Spleen (tissue), 11 donors: Measurements from ENCODE around the gene ITGB5. TPM values are rescaled to one million over a fixed set of nuclear protein-coding genes. Genes with fewer than 3 reads are reported as not detected.

ENCODE experiments used
- DNase-seq: peaks from one replicate; pipeline ENCODE4 v3.0.0-alpha.2; 2020
- H3K27ac ChIP-seq, 8 donors: fragments of 200-600 bp; sonication (generic) in 7 of 8; 1 replicate in 4 of 8; 2 replicates in 4 of 8; pipeline versions ENCODE4 v1.5.0 to v1.8.0; 2016 to 2021; ENCODE audit warnings: inconsistent platforms in 4 of 8, mild to moderate bottlenecking in 4 of 8, moderate library complexity in 1 of 8
- H3K27me3 ChIP-seq, 7 donors: fragments of 200-600 bp; sonication (generic) in 6 of 7; replicated peaks in 1 of 7; 1 replicate in 4 of 7; 2 replicates in 3 of 7; pipeline versions ENCODE4 v1.5.0 to v1.8.0; 2016 to 2021; ENCODE audit warnings: inconsistent platforms in 3 of 7, mild to moderate bottlenecking in 1 of 7
- H3K36me3 ChIP-seq, 6 donors: fragments of 200-600 bp; sonication (generic) in 5 of 6; 1 replicate in 4 of 6; 2 replicates in 2 of 6; pipeline versions ENCODE4 v1.5.0 to v1.8.0; 2016 to 2021; ENCODE audit warnings: inconsistent platforms in 2 of 6
- H3K4me1 ChIP-seq, 6 donors: fragments of 200-600 bp; sonication (generic) in 5 of 6; 1 replicate in 3 of 6; 2 replicates in 3 of 6; pipeline versions ENCODE4 v1.5.0 to v1.8.0; 2016 to 2021; ENCODE audit warnings: inconsistent platforms in 3 of 6
- H3K4me3 ChIP-seq, 8 donors: fragments of 200-600 bp; sonication (generic) in 7 of 8; 1 replicate in 4 of 8; 2 replicates in 4 of 8; pipeline versions ENCODE4 v1.5.0 to v1.8.0; 2016 to 2021; ENCODE audit warnings: inconsistent platforms in 4 of 8, mild to moderate bottlenecking in 4 of 8, moderate library complexity in 2 of 8
- H3K9me3 ChIP-seq, 8 donors: fragments of 200-600 bp; sonication (generic) in 7 of 8; 1 replicate in 4 of 8; 2 replicates in 4 of 8; pipeline versions ENCODE4 v1.5.0 to v1.8.0; 2016 to 2021; ENCODE audit warnings: inconsistent platforms in 4 of 8
- POLR2A ChIP-seq, 3 donors: fragments of 450-650 bp; IDR thresholded peaks; one replicate each; pipeline ENCODE4 v1.5.1; 2017; ENCODE audit warnings: antibody characterized with exemption in 3 of 3, mild to moderate bottlenecking in 1 of 3
- POLR2AphosphoS5 ChIP-seq, 3 donors: sonication (generic); formaldehyde crosslinking; IDR thresholded peaks; one replicate each; pipeline ENCODE4 v1.5.1; 2017; ENCODE audit warnings: antibody characterized with exemption in 3 of 3
- whole genome bisulfite sequencing, 5 donors: extraction: QIAGEN DNeasy Blood & Tissue Kit in 3 of 5; methylation state at CpG; one replicate each; pipeline versions ENCODE4 v1.1.5 to v1.1.7; 2013 to 2018; 5-methylcytosine and 5-hydroxymethylcytosine counted together
- intact Hi-C: fragments of 100-400 bp; cut with DNase I; formaldehyde crosslinking; loops from one replicate; pipeline ENCODE4 v1.15.0; 2023; ENCODE audit warnings: low total_unique reads
- polyA plus RNA-seq, 3 donors: library from polyadenylated mRNA; stranded (reverse); fragments of 200-250 nt; gene quantifications; one replicate each; pipeline ENCODE4 v1.2.1, GENCODE V29; 2013
- total RNA-seq, 7 donors: library from RNA; depleted of rRNA in 3 of 7; stranded (reverse); fragments of >200 nt in 3 of 7; fragmentation: NEBNext Ultra II Directional in 4 of 7; extraction: Animal tissue kit (Norgen Biotek cat#: 25700) in 4 of 7; gene quantifications; one replicate each; pipeline versions ENCODE4 v1.1.0 to v1.2.1, GENCODE V29; 2016 to 2021
- TF ChIP-seq, protein P1 (sequence below), 11 experiments: fragments of 200-600 bp in 7 of 11; fragments of 450-650 bp in 4 of 11; sonication (generic) in 4 of 11; IDR thresholded peaks in 8 of 11; conservative IDR thresholded peaks in 3 of 11; 1 replicate in 7 of 11; 2 replicates in 4 of 11; pipeline versions ENCODE4 v1.4.0 to v1.8.0; 2016 to 2021; ENCODE audit warnings: antibody characterized with exemption in 11 of 11, inconsistent platforms in 4 of 11, mild to moderate bottlenecking in 1 of 11
- donor health status: healthy with polysubstance abuse.
- donor health status: DM: no; HTN: no; CAD: no; lungs with moderate emphysema.
- donor health status: DM: no; HTN: no; CAD: no.
- donor health status: Bipolar disorder and iron deficiency.
- donor health status: healthy.
- donor health status: DM: no; HTN: no; CAD: no.
- donor health status: DM: yes; HTN: yes; CAD: no.

The ITGB5 gene
- total and polyA plus RNA-seq, 10 donors = 7.4 to 227 (median 108) TPM

DNA sequence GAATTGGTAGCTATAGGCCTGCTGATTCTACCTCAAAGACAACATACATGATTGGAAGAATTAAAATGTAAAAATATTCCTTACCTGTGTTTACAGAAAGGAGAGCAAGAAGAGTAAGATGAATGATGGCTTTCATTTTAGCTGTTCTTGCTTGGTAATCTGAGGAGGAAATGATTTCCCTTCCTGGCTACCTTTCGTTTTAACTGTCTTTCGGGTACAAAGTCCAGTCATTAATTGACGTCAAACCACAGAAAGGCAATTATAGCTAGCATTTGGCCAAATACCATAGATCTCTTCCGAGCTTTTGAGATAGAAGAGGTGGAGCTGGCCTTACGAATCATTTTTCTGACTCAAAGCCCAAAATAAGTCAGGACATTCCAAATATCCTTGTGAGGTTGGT, 47.4 kb upstream of the ITGB5 start, which contains the start of gene MUC13:
Gene MUC13 (minus strand): TSS at position 175 of the 400 bp plus-strand sequence. CDS start 39 bp downstream, at position 136.
- DNase-seq = no peak
- Histone ChIP-seq H3K4me3 (no peak within 1 kb of the TSS), H3K27ac (no peak within 1 kb of the TSS), H3K4me1 (no peaks in the 10 kb centered on the region), H3K27me3 (no peaks in the 10 kb centered on the region), H3K9me3 (no peaks in the 10 kb centered on the region), H3K36me3 (no peaks in the 10 kb centered on the region)
- intact Hi-C loops = no loop called here
- TF ChIP-seq POLR2A (IDR thresholded peaks at IDR 0.05) = no peak
- no peak for TF ChIP-seq POLR2AphosphoS5 (IDR thresholded peaks at IDR 0.05)
- TF ChIP-seq, protein P1, sequence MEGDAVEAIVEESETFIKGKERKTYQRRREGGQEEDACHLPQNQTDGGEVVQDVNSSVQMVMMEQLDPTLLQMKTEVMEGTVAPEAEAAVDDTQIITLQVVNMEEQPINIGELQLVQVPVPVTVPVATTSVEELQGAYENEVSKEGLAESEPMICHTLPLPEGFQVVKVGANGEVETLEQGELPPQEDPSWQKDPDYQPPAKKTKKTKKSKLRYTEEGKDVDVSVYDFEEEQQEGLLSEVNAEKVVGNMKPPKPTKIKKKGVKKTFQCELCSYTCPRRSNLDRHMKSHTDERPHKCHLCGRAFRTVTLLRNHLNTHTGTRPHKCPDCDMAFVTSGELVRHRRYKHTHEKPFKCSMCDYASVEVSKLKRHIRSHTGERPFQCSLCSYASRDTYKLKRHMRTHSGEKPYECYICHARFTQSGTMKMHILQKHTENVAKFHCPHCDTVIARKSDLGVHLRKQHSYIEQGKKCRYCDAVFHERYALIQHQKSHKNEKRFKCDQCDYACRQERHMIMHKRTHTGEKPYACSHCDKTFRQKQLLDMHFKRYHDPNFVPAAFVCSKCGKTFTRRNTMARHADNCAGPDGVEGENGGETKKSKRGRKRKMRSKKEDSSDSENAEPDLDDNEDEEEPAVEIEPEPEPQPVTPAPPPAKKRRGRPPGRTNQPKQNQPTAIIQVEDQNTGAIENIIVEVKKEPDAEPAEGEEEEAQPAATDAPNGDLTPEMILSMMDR (IDR thresholded peaks at IDR 0.05 in 8 of 11, conservative IDR thresholded peaks at IDR 0.05 in 3 of 11) = no peak
- WGBS, 5 donors = 82 to 92% (median 85%) methylated on average over 5 of the region's 5 CpGs

DNA sequence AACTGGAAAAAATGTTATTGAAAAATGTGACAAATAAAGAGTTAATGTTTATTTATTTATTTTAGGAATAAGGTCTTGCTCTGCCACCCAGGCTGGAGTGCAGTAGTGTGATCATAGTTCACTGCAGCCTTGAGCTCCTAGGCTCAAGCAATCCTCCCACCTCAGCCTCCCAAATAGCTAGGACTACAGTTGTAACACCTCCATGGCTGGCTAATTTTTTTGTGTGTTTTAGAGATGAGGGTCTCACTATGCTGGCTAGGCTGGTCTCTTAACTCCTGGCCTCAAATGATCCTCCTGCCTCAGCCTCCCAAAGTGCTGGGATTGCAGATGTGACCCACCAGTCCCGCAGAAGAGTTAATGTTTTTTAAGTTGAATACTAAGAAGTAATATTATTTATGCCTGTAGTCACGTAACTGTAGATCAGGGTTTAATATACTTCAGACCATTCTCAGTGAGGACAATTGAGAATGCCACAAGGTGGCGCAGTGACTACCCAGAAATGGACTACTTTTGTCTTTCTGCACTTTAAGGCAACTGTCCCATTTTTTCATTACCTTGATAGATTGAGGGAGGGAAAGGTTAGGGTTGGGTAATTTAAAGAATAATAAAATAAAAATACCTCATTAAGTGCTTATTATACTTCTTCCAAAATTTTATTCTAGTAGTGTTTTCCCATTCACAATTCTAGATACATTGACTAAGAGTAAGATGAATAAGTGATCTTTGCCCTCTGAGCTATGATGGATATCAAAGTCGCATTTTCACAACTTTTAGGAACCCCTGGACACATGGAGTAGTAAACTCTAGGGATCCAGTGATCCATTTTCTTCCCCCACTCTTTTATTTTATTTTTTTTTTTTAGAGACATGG, 41.4 kb upstream of the ITGB5 start:
- intact Hi-C loops = loop anchor here (5.0 to 10.0 kb wide), 2 partner anchors 509 to 656 kb away; no protein-coding TSS in a partner anchor
- Histone ChIP-seq H3K36me3 (no peaks in the 10 kb centered on the region), H3K9me3 (no peaks in the 10 kb centered on the region), H3K27ac (no peak overlapping the region), H3K27me3 (no peaks in the 10 kb centered on the region), H3K4me3 (no peak overlapping the region), H3K4me1 (peaks cover 0 to 4% (median 0%) of the 10 kb centered on the region in 6 donors)
- 24 to 30% (median 27%) methylated on average over 4 of the region's 4 CpGs for WGBS, 5 donors
- DNase-seq = no peak
- TF ChIP-seq POLR2AphosphoS5 (IDR thresholded peaks at IDR 0.05) (no peak), POLR2A (IDR thresholded peaks at IDR 0.05) (no peak)
- TF ChIP-seq, protein P1 (IDR thresholded peaks at IDR 0.05 in 8 of 11, conservative IDR thresholded peaks at IDR 0.05 in 3 of 11) = peak; percentile 46 to 77 (median 68)

DNA sequence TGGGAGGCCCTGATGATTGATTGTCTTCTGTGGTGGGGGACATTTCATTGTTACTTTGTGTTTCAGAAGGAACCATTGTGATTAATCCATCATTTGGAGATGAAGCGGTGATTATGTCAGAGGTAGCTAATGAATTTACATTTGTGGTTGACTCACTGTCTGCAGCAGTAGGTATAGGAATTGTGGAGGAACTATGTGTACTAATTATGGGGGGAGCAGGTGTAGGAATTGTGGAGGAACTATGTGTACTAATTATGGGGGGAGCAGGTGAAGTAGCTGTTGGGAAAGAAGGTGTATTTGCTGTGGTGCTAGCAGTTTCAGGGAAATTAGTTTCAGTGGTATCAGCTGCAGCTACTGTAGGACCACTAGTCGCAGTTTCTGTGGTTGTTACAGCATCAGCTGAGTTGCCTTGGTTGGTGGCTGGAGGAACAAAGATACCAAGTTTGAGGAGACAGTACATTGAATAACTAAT, 40.4 kb upstream of the ITGB5 start:
- H3K36me3 ChIP-seq = no peaks in the 10 kb centered on the region
- no peaks in the 10 kb centered on the region for H3K27me3 ChIP-seq
- 73 to 83% (median 80%) methylated on average over 2 of the region's 2 CpGs for WGBS, 5 donors
- H3K9me3 ChIP-seq = no peaks in the 10 kb centered on the region
- H3K27ac ChIP-seq = peak overlapping the region in 3 of 8 donors; percentile 36 to 45 (median 43)
- no peak overlapping the region for H3K4me3 ChIP-seq
- no peak for DNase-seq
- H3K4me1 ChIP-seq = peaks cover 0 to 4% (median 0%) of the 10 kb centered on the region in 6 donors
- TF ChIP-seq POLR2AphosphoS5 (IDR thresholded peaks at IDR 0.05) (no peak), POLR2A (IDR thresholded peaks at IDR 0.05) (no peak)
- TF ChIP-seq, protein P1 (IDR thresholded peaks at IDR 0.05 in 8 of 11, conservative IDR thresholded peaks at IDR 0.05 in 3 of 11) = no peak
- intact Hi-C loops = loop anchor here (5.0 to 10.0 kb wide), 2 partner anchors 510 to 657 kb away; no protein-coding TSS in a partner anchor
